ENCODE measurements around the gene POLR2E.
A peak's percentile ranks its signal among the peaks of the same experiment; 100 is the strongest.

POLR2E gene

DNA sequence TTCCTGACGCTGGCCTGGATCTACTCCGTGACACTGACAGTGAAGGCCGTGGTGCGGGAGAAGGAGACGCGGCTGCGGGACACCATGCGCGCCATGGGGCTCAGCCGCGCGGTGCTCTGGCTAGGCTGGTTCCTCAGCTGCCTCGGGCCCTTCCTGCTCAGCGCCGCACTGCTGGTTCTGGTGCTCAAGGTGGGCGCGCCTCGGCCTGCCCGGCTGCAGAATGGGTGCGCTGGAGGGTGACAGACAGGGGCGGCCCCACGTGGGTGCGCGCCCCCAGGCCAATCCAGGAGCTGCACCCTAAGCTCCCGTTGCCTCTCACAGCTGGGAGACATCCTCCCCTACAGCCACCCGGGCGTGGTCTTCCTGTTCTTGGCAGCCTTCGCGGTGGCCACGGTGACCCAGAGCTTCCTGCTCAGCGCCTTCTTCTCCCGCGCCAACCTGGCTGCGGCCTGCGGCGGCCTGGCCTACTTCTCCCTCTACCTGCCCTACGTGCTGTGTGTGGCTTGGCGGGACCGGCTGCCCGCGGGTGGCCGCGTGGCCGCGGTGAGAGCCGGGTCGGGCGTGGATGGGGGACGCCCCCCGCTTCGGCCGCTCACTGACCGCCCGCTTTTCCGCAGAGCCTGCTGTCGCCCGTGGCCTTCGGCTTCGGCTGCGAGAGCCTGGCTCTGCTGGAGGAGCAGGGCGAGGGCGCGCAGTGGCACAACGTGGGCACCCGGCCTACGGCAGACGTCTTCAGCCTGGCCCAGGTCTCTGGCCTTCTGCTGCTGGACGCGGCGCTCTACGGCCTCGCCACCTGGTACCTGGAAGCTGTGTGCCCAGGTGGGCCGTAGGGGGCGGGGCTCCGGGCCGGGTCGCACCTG lies 48.1 kb downstream of the POLR2E start:
- no peak for DNase-seq (ENCODE audit: low read depth)

DNA sequence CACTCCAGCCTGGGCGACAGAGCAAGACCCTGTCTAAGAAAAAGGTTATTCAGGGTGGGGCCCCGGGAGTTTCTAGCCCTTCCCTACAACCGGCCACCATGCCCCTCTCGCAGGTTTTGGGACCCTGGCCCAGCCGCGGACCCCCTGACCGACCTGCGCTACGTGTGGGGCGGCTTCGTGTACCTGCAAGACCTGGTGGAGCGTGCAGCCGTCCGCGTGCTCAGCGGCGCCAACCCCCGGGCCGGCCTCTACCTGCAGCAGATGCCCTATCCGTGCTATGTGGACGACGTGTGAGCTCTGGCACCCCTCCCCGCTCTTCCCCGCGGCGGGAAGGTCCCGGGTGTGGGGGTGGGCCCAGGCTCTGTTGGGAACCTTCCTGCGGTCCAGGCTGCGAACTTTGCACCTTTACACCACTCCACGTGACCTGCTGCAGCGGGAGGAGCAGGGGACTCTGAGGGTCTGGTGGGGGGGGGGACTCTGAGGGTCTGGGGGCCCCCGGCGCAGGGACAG lies 49.0 kb downstream of the POLR2E start:
- DNase-seq (ENCODE audit: low read depth) = no peak

DNA sequence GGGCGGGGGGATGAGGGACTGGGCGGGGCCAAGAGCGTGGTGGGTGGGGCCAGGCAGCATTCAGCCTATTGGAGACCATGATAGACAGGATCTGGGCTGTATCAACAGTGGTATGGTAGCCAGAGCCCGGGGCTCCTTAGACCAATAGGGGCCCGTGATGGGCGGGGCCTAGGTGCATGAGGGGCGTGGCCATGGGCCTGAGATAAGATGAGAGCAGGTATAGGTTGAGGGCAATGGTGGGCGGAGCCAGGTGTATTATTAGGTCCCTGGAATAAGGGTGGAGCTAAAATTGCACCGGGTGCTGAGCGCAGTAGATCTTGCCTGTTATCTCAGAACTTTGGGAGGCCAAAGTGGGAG lies 50.0 kb downstream of the POLR2E start:
- no peak for DNase-seq (ENCODE audit: low read depth)

DNA sequence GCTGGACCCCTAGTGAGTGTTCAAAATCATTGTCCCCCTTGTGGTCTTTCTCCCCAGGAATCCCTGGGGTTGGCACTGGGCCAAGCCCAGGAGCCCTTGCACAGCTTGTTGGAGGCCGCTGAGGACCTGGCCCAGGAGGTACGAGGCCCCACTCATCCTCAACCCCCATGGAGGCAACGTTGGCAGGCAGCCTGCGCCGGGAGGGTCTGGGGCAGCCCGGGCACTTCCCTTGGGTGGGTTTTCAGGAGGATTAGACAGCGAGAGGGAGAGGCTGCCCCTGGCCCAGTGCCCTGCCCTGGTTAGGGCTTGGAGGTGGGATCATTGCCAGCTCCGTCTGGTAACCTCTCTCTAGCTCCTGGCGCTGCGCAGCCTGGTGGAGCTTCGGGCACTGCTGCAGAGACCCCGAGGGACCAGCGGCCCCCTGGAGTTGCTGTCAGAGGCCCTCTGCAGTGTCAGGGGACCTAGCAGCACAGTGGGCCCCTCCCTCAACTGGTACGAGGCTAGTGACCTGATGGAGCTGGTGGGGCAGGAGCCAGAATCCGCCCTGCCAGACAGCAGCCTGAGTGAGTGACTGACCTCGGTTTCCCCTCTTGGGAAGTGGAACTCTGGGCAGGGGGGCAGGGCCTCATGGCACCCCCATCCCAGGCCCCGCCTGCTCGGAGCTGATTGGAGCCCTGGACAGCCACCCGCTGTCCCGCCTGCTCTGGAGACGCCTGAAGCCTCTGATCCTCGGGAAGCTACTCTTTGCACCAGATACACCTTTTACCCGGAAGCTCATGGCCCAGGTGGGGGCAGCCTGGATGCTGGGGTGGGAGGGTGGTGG lies 52.3 kb downstream of the POLR2E start:
- no peak for DNase-seq (ENCODE audit: low read depth)

DNA sequence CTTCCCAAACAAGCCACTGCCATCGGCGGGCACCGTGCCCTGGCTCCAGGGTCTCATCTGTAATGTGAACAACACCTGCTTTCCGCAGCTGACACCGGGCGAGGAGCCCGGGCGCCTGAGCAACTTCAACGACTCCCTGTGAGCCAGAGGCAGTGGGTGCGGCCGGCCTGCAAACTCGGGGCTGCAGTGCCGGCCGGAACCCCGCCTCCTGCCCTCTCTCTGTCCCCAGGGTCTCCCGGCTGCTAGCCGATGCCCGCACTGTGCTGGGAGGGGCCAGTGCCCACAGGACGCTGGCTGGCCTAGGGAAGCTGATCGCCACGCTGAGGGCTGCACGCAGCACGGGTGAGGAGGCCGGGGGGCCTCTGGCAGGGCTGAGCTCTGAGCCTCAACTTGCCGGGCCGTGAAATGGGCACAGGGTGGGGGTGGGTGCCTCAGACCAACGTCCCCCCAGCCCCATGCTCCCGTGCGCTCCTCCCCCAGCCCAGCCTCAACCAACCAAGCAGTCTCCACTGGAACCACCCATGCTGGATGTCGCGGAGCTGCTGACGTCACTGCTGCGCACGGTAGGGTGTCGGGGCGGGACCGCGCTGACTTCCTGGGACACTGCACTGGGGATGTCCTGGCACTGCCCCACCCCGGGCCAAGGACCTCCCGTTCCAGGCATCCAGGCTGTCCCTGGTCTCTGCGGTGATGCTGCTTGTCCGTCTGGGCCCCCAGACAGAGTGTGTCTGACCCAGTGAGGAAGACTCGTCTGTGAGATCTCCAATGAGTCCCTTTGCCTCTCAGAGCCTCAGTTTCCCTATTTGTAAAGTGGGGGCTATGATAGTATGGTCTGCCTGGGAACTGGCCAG lies 53.1 kb downstream of the POLR2E start:
- no peak for DNase-seq (ENCODE audit: low read depth)

DNA sequence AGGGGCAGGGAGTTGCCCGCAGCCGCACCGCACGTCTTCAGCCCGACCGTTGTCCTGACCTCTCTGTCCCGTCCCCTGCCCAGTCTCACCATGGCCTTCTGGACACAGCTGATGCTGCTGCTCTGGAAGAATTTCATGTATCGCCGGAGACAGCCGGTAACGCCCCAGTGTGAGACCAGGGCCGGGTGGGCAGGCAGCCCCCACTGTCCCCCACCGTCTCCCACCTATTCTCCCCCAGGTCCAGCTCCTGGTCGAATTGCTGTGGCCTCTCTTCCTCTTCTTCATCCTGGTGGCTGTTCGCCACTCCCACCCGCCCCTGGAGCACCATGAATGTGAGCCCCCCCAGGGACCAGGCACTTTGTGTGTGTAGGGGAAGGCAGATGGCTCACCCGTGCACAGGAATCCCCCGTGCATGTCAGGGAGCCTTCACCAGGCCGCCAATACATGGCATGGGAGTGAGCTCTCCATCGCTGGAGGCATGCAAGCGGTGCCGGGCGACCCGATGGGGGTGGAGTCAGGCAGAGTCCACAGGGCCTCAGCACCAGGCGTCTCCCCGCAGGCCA lies 53.8 kb downstream of the POLR2E start:
- DNase-seq (ENCODE audit: low read depth) = no peak

DNA sequence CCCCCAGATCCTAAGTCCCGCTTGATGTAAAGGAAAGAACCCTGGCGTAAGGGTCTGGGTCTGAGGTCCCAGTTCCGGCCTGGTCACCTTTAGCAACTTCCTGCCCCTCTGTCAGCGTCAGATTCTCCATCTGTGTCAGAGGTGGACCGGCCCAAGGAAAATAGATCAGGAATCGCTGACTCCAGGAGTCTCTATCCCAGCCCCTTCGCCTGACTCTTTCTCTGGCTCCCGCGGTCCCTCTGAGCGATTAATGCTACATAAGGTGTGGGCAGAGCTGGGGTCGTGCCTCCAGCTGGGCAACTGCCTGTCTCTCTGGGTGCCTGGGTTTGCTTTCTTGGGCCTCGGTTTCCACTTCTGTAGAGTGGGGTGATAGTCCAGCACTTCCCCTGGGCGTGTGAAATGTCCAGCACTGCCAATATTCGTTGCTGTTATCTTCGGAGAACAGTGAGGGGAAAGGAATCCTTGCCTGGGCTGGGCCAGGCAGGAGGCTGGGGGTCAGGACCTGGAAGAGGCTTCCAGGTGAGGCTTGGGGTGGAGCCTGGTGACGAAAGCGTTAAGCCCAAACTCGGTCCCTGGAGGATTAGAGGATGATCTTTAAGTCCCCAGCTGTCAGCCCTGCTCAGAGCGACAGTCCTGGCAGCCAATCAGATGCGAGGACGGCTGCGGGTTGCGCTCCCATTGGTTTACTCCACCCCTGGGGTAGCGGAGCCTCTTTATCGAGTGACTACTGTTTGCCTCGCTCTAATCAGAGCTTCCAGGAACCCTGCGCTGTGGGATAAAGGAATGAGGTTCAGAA lies 54.5 kb downstream of the POLR2E start:
- peak; percentile 80 for DNase-seq (ENCODE audit: low read depth)

DNA sequence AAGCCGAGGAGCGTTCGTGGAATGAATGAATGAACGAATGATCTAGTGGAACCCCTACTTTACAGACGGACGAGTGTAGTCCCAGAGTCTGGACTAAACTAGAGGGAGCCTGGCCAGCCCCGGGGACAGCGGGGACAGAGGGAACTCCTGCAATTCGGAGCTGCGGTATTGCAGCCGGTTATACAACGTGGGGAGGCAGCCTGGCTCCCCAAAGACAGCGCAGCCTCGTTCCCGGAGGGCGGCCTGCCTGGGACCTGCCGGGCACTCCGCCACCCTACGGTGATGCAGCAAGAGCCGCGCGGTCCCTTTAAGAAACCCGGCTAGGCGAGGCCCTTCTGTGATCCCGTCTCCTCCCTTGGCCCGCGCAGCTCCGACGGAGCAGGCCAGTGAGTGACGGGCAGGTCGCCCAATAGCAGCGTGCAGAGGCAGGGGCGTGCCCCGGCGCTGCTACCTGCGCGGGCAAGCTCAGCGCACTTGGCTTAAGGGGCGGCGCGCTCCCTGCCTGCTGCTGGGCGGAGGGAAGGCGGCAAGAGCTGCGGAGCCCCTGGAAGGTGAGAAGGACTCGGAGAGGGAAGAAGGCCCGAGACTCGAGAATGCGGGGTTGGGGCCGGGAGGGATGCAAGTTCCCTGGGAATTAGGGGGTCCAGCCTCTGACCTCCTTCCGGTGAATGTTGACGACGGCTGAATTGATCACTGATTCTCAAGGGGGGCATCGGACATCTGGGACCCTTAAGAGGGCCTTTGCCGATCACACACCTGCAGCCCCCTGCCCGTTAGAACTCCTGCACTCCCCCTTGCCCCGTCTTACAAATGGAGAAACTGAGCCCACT lies 55.3 kb downstream of the POLR2E start, which contains the start of gene ABCA7:
TSS of gene ABCA7 (plus strand) at position 462 of the 830 bp plus-strand sequence. CDS start 1,255 bp downstream, outside the sequence.
- peak; percentile 86 for DNase-seq (ENCODE audit: low read depth)

DNA sequence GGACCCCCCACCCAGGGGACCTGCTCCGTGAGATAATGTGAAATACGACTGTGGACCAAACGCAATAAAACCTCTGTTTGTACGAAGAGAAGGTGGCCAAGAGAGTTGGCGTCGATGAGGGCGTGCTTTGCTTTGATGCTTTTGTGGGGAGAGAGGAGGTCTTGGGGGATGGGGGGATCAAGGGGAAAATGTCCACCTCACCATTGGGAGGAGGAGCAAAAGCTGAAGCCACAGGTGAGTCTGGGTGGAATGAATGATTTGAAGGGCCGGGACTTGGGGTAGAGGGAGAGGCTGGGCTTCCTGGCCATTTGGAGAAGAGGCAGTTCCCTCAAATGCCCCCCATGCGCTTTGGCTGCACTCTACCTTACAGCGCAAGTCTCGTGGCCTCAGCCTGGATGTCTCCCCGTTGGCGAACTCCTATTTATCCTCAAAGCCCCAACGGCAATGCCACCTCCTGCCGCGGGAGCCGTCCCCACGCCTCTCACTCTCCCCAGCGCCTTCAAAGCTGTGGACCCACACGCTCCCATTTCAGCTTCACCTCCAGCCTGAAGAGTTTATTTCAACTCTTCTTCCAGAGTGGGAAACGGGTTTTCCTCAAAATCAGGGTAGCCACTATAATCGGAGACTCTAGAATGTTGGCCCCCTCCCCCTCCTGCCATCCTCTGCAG lies 56.1 kb downstream of the POLR2E start:
- no peak for DNase-seq (ENCODE audit: low read depth)

DNA sequence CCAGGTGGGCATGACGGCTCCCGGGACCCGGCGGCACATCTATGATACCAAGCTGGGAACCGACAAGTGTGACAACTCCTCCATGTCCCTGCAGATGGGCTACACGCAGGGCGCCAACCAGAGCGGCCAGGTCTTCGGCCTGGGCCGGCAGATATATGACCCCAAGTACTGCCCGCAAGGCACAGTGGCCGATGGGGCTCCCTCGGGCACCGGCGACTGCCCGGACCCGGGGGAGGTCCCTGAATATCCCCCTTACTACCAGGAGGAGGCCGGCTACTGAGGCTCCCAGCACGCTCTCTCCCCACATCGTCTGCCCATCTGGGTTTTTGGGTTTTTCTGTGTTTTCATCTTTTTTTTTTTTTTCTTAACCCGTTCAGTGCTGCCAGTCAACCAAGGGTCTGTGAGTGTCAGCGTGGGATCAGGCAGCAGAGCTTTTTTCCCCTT lies 57.5 kb downstream of the POLR2E start:
- DNase-seq (ENCODE audit: low read depth) = no peak

Data from non-pigmented ciliary epithelial cell (primary cell).